Esophagus squamous epithelium (tissue), 5 donors: ENCODE data around the gene ANKRD40. TPM values are rescaled to one million over a fixed set of nuclear protein-coding genes. Genes with fewer than 3 reads are reported as not detected.

Source experiments
- DNase-seq: peaks from one replicate; lab custom pipeline; 2025; lab: John Stamatoyannopoulos, UW
- H3K27ac ChIP-seq, 4 donors: fragments of 200-600 bp; sonication (generic); one replicate each; pipeline ENCODE4 v1.5.1; 2016 to 2019; ENCODE audit warnings: mild to moderate bottlenecking in 1 of 4
- H3K27me3 ChIP-seq, 4 donors: fragments of 200-600 bp; sonication (generic); 1 replicate in 3 of 4; 2 replicates in 1 of 4; pipeline versions ENCODE4 v1.5.1 to v1.6.0; 2017 to 2021; ENCODE audit warnings: antibody characterized with exemption in 1 of 4
- H3K36me3 ChIP-seq, 3 donors: fragments of 200-600 bp; sonication (generic); one replicate each; pipeline ENCODE4 v1.5.1; 2016 to 2019
- H3K4me1 ChIP-seq, 3 donors: fragments of 200-600 bp; sonication (generic); one replicate each; pipeline ENCODE4 v1.5.1; 2017 to 2019
- H3K4me3 ChIP-seq, 4 donors: fragments of 200-600 bp; sonication (generic); 1 replicate in 3 of 4; 2 replicates in 1 of 4; pipeline ENCODE4 v1.5.1; 2016 to 2019; ENCODE audit warnings: mild to moderate bottlenecking in 2 of 4, moderate library complexity in 1 of 4
- H3K9me3 ChIP-seq, 3 donors: fragments of 200-600 bp; sonication (generic); one replicate each; pipeline ENCODE4 v1.5.1; 2016 to 2019
- CTCF ChIP-seq, 6 experiments: fragments of 450-650 bp in 4 of 6; fragments of 200-600 bp in 2 of 6; sonication (generic) in 2 of 6; IDR thresholded peaks; one replicate each; pipeline ENCODE4 v1.5.1; 2016 to 2019; ENCODE audit warnings: antibody characterized with exemption in 6 of 6, mild to moderate bottlenecking in 4 of 6, moderate library complexity in 4 of 6
- POLR2A ChIP-seq, 4 donors: fragments of 450-650 bp; IDR thresholded peaks; one replicate each; pipeline ENCODE4 v1.6.1; 2017; ENCODE audit warnings: antibody characterized with exemption in 4 of 4, mild to moderate bottlenecking in 4 of 4, moderate library complexity in 3 of 4
- WGBS, 2 donors: methylation state at CpG; one replicate each; pipeline ENCODE4 v1.1.5; 2018; 5-methylcytosine and 5-hydroxymethylcytosine counted together
- intact Hi-C: fragments of 100-400 bp; cut with DNase I; formaldehyde crosslinking; loops from one replicate; pipeline ENCODE4 v1.15.0; 2022
- total RNA-seq, 4 donors: library from RNA; depleted of rRNA; stranded (reverse); fragments of >200 nt; gene quantifications; one replicate each; pipeline ENCODE4 v1.1.0, GENCODE V29; 2016
- donor health status: DM: yes; HTN: yes; CAD: no.

The ANKRD40 gene
- total RNA-seq, 4 donors from 2014 or later, result 10.7 to 34.9 (median 17.9) TPM

GRCh38 chr17:50686494-50687199 is 21.1 kb downstream of the ANKRD40 start:
- Histone ChIP-seq H3K9me3 (no peaks in the 10 kb centered on the region), H3K27ac (peak overlapping the region; percentile 51 to 81 (median 64)), H3K4me3 (no peak overlapping the region), H3K36me3 (no peaks in the 10 kb centered on the region), H3K4me1 (peaks cover 23 to 52% (median 37%) of the 10 kb centered on the region in 3 donors), H3K27me3 (no peaks in the 10 kb centered on the region)
- intact Hi-C loops, result no loop called here
- DNase-seq, result no peak
- no peak for TF ChIP-seq CTCF (IDR thresholded peaks at IDR 0.05)
- no peak for TF ChIP-seq POLR2A (IDR thresholded peaks at IDR 0.05)
- 29 to 35% methylated on average over 8 to 13 of the region's 14 CpGs for WGBS, 2 donors

- intact Hi-C loops, result no loop called here
Observed at GRCh38 chr17:50685691-50686493, 21.8 kb downstream of the ANKRD40 start.

GRCh38 chr17:50685334-50685665 is 22.4 kb downstream of the ANKRD40 start:
- no peak overlapping the region for H3K27ac ChIP-seq
- H3K36me3 ChIP-seq, result no peaks in the 10 kb centered on the region

More at GRCh38 chr17:50685691-50686493, 21.8 kb downstream of the ANKRD40 start:
- Histone ChIP-seq H3K4me3 (no peak overlapping the region), H3K27me3 (no peaks in the 10 kb centered on the region), H3K9me3 (no peaks in the 10 kb centered on the region), H3K36me3 (no peaks in the 10 kb centered on the region), H3K4me1 (peaks cover 21 to 52% (median 31%) of the 10 kb centered on the region in 3 donors), H3K27ac (peak overlapping the region; percentile 51 to 81 (median 64))
- no peak for TF ChIP-seq POLR2A (IDR thresholded peaks at IDR 0.05)
- no peak for TF ChIP-seq CTCF (IDR thresholded peaks at IDR 0.05)
- WGBS, 2 donors, result 72 to 80% methylated on average over 14 to 16 of the region's 17 CpGs
- DNase-seq, result no peak

GRCh38 chr17:50684612-50685333 is 22.9 kb downstream of the ANKRD40 start:
- H3K27ac ChIP-seq, result no peak overlapping the region
- H3K4me1 ChIP-seq, result peaks cover 15 to 46% (median 21%) of the 10 kb centered on the region in 3 donors
- TF ChIP-seq POLR2A (IDR thresholded peaks at IDR 0.05) (no peak), CTCF (IDR thresholded peaks at IDR 0.05) (no peak)
- WGBS, 2 donors, result 93 to 100% methylated on average over 3 to 6 of the region's 15 CpGs
- DNase-seq, result no peak
- no peaks in the 10 kb centered on the region for H3K36me3 ChIP-seq
- intact Hi-C loops, result loop anchor here (5.0 kb wide), 2 partner anchors 52 to 137 kb away; partner anchors contain the start of genes ABCC3 and SPATA20
- no peaks in the 10 kb centered on the region for H3K9me3 ChIP-seq
- no peaks in the 10 kb centered on the region for H3K27me3 ChIP-seq
- H3K4me3 ChIP-seq, result no peak overlapping the region

More at GRCh38 chr17:50685334-50685665, 22.4 kb downstream of the ANKRD40 start:
- intact Hi-C loops, result no loop called here
- no peak for DNase-seq
- H3K27me3 ChIP-seq, result no peaks in the 10 kb centered on the region
- TF ChIP-seq POLR2A (IDR thresholded peaks at IDR 0.05) (no peak), CTCF (IDR thresholded peaks at IDR 0.05) (no peak)
- H3K4me1 ChIP-seq, result peaks cover 15 to 51% (median 25%) of the 10 kb centered on the region in 3 donors
- H3K4me3 ChIP-seq, result no peak overlapping the region
- no peaks in the 10 kb centered on the region for H3K9me3 ChIP-seq
- whole genome bisulfite sequencing, 2 donors, result 78 to 91% methylated on average over 1 of the region's 1 CpG
